G401.6 (cell line): ENCODE measurements around the gene MAP3K5.
"Not testable (repeated sequence)": the region's sequence is repeated elsewhere in the genome, so short reads cannot be mapped to it uniquely, and the experiment has no call there.

Experiments used
- FAIRE-seq: peaks from 2 replicates; lab custom pipeline; 2012; peaks lifted over from hg19 to GRCh38; lab: Jason Lieb, UNC

Gene MAP3K5

DNA sequence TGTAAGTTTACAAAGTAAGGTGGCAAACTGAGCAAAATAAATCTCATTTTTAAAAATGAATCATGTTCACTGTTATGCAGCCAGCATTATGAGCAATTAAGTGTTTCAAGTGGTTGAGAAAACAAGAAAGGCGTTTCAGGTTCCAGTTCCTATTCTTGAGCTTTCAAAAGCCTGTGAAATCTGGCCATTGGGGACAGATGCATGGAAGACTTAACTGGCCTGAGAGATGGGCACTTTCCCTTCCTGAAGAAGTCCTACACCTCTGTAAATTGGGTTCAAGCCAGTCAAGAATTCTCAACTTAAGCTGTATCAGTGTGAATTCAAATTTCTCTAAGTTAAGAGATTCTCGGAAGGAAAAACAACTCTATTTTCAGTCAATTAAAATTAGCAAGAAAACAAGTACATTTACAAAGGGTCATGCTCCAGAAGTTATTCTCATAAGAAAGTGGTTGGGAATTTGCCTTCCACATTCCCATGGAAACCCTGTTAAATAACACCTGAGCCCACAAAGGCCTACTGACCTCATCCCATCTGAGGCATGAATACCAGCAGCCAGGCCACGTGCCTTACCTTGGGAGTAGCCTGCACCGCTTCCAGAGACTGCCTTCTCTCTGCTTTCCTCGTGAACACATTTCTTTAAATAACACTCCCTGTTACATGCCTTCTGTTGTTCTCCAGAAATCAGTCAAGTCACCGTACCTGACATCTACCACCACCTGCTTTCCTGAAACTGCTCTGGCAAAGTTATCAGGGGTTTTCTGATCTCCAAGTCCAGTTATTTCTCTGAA is 19.4 kb downstream of the MAP3K5 start:
- no peak for FAIRE-seq

DNA sequence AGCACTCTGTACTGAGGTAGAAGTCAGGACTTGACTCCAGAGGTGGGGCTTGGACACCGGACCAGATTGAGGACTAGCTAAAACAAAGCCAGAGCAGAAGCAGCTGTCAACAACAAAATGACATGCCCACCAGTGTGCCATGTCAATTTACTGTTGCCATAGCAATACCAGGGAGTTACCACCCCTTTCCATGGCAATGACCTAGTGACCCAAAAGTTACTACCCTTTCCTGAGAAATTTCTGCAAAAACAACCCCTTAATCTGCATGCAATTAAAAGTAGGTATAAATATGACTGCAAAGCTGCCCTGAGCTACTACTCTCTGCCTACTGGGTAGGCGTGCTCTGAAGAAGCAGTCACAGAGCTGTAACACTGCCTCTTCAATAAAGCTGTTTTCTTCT is 21.0 kb downstream of the MAP3K5 start:
- no peak for FAIRE-seq

DNA sequence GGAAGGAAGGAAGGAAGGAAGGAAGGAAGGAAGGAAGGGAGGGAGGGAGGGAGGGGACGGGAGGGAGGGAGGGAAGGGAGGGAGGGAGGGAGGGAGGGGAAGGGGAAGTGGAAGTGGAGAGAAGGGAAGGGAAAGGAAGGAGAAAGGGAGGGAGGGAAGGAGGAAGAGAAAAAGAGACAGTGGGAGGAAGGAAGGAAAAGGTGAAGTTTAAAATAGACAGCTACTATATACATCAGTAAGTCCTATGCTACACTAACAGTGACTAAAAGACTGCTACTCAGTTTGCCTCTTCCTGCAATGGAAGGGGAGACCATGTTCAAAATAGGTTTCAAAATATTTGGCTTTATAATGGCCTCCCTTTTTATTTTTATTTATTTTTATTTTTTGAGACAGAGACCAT is 22.5 kb downstream of the MAP3K5 start:
- no peak for FAIRE-seq

DNA sequence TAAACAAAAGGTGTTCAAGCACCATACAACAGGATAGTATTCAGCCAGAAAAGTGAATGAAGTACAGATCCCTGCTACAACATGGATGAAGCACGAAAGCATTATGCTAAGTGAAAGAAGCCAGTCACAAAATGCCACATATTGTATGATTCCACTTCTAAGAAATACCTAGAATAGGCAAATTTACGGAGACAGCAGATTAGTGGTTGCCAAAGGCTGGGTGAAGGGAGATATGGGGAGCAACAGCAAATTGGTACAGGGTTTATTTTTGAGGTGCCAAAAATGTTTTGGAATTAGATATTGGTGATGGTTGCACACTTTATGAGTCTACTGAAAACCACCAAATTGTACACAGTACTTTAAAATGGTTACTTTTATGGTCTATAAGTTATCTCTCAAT is 23.2 kb downstream of the MAP3K5 start:
- FAIRE-seq: no peak

DNA sequence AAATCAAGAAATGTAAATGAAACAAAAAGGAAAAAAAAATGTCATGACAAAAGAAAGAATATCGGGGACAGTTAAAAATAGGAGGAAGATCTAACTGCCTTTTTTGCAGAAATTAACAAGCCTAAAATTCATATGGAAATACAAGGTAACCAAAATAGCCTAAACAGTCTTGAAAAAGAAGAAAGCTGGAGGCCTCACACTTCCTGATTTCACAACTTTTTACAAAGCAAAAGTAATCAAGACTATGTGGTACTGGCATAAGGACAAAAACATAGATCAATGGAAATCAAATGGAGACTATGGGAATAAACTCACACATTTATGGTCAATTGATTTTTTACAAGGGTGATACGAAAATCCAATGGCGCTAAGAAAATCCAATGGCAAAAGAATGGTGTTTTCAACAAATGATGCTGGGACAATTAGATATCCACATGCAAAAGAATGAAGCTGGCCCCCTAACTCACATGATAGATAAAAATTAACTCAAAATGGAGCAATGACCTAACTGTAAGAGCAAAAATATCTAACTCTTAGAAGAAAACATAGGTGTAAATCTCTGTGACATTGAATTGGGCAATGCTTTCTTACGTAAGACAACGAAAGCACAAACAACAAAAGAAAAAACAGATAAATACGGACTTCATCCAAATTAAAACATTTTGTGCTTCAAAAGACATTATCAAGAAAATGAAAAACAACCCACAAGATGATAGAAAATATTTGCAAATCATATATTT is 24.5 kb downstream of the MAP3K5 start:
- FAIRE-seq: no peak

DNA sequence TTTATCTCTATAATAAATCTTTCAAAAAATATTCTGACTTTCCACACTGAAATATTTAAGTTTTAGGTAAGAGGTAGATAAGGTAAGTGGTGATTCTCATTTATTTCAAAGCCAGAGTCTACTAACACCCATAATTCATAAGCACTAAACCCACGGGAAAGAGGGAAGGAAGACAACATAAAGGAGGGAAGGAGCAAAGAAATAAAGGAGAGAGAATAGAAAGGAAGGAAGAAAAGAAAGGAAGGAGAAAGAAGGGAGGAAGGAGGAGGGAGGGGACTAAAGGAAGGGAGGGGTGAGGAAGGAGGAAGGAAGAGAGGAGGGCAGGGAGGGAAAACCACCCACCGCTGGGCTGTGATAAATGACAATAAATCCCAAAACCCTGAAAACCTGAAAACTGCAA is 25.2 kb downstream of the MAP3K5 start:
- FAIRE-seq: no peak

DNA sequence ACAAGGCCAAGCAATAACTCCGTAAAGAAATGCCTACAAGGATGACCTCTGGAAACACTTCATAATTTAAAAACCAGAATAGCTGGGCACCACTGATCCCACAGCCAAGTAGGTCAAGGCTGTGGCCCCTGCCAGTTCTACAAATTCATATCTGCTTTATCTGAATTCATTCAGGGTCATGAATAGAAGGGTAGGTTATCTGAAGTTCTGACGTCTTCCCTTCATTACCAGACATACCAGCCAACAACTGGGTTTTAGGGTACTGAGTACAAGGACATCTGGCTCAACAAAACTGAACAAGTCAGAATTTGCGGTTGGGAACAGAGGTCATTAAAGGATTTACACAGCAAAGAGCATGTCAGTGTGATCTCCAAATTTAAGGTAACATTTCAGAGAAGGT is 26.0 kb downstream of the MAP3K5 start:
- no peak for FAIRE-seq

DNA sequence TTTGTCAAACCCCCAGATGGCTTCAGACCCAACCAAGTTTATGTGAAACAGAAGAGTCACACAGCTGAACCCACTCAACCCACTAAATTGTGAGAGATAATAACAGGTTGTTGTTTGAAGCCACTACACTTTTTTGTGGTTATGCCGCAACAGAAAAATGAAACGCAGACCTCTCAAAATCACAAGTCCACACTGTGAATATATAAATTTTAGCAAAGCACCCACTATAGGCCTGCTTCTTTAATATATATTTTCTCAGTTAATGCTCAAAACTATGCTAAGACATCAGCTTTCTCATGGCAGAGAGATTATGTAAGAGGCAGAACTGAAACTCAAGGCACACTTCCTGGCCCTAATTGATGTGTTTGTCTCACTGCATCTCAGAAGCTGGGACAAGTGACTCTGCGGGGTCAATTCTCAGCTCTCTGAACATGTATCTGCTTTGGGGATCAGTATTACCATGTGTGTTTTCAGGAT is 27.7 kb downstream of the MAP3K5 start:
- no peak for FAIRE-seq

DNA sequence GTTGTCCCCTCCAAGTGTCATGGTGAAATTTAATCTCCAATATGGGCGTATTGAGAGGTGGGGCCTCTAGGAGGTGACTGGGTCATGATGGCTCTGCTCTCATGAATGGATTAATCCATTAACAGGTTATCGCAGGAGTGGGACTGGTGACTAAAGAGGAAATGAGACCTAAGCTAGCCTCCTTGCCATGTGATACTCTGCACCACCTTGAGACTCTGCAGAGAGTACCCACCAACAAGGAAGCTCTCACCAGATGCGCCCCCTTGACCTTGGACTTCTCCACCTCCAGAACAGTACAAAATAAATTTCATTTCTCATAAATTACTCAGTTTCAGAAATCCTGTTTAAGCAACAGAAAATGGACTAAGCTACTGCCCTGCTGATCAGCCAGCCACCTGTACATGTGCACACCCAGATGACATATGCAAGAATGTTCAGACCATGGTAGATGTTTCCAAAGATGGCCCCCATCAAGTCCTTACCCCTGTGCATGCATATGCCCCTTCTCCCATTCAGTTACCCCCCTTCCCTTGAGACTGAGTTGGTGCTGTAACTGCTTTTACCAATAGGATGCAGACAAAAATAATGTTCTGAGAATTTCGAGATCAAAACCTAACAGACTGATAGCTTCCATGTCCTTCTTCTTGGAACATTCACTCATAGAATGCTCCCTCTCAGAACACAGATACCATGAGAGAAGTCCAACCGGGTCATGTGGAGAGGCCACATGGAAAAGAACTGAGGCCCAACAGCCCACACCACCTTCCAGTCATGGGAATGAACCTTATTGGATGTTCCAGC is 28.4 kb downstream of the MAP3K5 start:
- no peak for FAIRE-seq

DNA sequence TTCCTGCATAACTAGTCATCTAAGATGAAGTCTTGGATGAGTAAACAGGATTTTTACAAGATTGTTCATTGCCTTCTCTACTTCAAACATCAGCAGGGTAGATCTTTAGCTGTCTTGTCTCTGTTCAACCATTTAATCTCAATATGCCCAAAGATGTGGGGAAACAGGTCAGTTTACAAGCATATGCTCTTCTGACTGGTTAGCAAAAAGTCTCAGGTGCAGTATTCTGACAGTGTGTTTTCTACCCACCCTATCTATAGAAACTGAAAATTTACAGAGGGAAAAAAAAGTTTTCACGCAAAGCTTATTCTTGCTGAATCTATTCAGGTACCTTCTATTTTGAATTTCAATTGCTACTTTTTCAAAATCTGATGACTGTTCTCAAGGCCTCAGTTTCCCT is 29.0 kb downstream of the MAP3K5 start:
- no peak for FAIRE-seq

DNA sequence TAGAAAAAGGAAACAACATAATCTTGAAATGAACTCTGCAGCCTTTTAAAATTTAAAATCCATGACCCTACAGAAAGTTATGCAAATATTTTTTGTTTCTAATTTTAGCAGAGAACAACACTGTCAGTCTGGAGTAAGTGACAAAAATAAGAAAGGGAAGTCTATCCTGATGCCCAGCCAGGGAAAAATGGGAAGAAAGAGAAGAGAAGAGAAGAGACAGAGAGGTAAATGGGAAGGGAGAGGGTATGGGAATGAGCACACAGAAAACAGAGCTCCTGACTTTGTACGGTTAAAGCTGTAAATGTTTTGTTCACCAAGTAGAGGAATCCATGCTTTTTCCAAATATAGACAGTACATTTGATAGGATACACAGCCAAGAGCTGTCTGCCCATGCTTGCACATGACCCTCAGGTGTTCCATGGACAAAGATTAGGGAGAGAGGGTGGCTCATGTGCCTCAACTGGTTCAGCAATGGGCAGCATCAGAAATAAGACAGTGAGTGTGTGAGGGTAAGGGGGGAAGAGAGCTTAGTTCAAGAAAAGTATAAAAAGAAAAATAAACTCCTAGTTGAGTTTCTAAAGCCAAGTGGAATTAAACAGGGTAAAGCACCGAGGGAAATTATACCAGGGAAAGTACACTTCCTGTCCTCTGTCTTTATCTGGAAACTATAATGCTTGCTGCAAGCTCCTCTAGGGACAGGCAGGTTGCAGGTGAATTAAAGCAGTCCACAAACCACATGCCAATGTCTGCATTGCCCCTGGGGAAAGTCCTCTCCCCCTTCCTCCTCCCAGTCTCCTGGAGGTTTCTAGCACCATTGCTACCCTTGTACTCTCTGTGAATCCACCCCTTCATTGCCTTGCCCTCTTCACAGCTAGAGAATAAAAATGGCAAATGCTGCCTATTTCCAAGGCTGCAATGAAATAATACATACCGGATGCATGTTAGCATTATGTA is 30.0 kb downstream of the MAP3K5 start:
- no peak for FAIRE-seq

DNA sequence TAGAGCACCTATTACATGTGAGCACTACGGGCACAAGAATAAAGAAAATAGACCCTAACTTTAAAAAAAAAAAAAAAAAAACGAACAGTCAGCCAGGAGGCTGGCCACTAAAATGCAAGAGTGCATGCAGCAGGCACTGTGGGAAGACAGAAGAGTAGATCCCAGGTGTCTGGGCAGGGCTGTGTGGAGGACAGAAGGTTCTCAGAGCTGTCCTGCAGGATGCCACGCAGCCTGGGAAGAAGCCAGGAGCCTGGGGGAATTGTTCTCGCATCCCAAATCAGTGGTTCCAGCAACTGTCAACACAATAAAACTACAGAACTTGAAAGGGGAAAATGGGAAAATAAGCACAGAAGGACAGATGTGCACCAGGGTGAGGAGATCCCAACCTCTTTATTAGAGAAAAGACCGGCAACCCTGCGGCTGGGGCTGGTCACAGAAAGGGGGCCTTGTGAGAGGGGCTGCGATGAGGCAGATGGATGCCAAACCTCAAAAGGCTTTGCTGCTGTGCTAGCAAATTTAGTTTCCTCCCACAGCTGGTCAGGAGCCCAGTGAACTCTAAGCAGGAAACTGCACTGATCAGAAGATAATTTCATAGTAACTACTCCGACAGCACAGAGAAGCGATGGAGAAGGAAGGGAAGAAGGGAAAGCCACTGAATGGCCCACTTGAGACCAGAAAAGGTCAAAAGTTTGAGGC is 30.9 kb downstream of the MAP3K5 start:
- FAIRE-seq: no peak

DNA sequence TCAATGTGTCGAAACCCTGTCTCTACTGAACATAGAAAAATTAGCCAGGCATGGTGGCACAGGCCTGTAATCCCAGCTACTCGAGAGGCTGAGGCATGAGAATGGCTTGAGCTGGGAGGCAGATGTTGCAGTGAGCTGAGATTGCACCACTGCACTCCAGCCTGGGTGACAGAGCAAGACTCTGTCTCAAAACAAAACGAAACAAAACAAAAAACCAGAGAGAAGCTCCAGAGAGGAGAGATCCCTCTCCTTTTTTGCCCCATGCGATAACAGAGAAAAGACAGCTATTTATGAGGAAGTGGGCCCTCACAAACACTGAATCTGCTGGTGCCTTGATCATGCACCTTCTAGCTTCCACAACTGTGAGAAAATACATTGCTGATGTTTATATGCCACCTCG is 31.5 kb downstream of the MAP3K5 start:
- FAIRE-seq: not testable (repeated sequence)

DNA sequence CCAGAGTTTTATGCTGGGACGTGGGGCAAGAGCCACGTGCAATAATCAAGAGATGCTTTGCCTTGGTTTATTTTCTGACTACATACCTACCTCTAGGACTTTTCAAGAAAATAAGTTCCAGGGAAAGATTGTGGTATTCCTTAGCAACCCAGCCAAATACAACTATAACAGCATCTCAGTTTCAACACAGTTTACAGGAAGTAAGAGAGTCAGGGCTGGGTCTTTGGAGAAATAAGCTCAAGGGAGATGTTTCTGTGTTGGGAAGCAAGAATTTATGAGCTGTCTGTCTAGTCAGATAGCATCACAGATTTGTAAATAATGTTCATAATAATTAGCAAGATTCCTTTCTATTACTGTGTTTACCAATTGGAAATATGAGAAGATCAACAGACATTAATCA is 35.1 kb downstream of the MAP3K5 start:
- FAIRE-seq: no peak

DNA sequence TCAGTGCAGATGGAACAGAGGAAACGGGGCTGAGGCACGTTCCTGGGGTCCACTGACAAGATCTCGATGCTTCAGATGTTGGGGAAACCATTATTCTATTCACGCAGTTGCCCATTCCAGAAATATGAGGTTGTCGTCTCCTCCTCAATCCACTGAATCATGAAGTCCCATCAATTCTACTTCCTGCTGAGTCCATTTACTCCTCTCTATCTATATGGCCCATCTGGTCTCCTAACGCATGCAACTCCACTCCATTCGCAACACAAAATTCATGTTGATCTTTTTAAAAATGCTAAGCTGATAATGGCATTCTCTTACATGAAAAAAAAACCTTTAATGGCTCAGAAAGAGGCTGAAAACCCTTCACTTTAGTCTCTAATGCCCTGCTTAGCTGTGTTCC is 37.5 kb downstream of the MAP3K5 start:
- no peak for FAIRE-seq

DNA sequence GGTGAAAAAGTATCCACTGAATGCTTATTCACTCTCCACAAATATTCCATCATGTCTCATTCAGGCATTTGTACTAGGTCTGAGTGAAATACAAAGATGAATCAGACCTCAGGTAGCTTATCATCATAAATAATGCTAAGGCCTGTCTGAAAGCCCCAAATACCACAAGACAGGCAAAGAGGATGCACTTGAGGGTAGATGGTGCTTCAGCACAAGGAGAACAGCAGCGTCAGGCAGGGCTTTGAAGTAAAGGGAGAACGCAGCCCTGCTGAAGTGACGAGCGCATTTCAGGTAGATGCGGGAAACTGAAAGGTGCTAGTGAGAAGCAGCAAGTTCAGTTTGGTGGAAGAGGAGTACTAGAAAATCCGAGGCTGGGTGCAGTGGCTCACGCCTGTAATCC is 38.7 kb downstream of the MAP3K5 start:
- FAIRE-seq: no peak

DNA sequence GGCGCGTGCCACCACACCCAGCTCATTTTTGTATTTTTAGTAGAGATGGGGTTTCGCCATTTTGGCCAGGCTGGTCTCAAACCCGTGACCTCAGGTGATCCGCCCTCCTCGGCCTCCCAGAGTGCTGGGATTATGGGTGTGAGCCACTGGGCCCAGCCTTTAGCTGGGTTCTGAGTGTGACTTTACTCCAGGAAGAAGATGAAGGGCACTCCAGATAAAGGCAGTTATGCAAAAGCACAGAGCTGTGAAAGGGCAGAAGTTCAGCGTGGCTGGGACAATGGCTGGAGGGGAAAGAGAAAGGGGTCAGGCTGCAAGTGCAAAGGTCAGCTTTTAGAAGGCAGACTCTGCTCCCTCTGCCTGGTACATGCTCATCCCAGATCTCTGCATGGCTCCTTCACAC is 39.7 kb downstream of the MAP3K5 start:
- no peak for FAIRE-seq

DNA sequence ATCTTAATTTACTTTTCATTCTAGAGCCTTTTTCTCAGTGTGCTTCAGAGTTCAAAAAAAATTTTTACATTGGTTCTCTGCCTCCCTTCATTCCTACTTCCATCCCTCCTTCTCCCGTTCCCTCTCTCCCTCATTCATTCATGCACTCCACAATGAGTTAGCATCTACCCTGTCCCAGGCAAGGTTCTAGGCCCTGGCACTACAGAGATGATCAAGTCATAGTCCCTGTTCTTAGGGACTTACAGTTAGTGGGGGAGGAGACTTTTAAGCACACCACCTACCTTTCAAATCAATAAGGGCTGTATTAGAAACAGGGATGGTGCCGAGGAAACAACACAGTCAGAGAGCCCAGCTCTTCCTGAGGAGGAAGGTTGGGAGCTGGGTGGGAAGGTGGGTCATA is 40.3 kb downstream of the MAP3K5 start:
- no peak for FAIRE-seq

DNA sequence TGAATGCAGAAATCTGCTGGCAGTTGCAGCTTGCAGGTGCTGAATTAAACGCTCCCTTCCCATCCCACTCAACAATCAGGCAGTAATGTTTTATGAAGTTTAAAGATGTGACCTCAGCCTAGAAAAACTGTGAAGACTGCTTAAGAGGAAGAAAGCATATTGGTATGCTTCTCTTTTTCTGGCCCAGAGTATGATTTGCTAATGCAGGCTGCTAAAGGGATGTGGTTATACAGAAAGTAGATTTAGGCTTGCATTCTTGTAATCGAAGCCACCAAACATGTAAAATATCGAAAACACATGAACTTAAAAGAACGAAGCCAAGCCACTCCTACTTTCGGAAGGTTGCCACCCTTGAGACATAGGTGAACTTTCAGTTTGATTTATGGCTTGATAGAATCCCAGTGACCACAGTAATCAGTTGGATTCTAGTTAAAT is 40.7 kb downstream of the MAP3K5 start:
- no peak for FAIRE-seq

DNA sequence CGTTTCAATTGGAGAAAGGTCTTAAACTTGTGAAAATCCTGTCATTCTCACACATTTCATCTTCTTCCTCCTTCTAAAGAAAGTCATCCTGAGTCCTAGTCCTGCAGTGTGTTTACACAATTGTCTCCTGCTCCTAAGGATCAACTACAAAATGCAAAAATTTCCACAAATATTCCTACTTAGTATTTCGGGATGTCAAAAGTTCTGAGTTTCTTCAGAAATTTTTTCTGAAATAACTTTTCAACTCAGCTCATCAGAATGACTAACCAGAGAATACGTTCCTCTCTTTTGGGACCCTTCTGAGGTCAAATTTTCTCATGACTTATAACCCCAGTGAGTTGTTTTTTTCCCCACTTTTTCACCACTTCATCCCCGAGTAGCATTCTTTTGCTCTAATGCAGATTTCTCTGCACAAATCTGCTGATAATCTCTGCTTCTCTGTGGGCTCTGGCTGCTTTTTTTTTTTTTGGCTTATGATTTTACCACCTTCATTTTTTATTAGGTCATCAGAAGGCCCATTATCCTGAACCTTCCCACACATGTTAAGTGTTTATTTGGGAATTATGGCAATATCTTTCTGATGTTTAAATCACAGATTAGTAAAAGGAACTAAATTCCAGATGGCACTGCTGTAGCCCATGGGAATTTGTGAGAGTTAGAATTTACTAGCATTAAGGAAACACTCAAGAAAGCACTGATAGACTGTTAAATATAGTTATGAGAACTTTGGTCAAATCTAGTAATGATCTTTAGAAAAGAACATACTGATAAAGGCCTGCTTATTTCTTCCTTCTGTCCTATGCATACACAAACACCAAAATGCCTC is 41.4 kb downstream of the MAP3K5 start:
- FAIRE-seq: no peak
